Measurements from ENCODE around the gene VDAC1.
"Not testable (repeated sequence)": the region's sequence is repeated elsewhere in the genome, so short reads cannot be mapped to it uniquely, and the experiment has no call there.

The VDAC1 gene

DNA sequence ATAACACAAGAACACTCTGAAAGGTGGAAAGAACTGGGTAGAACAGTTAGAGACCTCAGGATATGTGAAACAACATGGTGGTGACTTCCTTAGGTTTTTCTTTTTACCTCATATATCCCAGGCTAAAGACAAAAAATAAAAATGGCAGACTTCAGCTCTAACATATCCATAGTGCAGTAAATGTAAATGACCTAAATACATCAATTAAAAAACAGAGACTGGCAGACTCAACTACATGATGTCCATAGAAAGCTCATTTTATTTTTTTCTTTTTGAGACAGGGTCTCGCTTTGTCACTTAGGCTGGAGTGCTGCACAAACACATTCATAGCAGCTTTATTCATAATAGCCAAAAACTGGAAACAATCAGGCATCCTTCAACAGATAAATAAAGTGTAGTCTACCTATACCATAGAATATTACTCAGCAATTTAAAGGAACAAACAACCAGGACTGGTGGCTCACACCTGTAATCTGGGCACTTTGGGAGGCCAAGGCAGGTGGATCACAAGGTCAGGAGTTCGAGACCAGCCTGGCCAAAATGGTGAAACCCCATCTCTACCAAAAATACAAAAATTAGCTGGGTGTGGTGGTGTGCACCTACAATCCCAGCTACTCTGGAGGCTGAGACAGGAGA, 41.2 kb downstream of the VDAC1 start:
- DNase-seq: no peak

DNA sequence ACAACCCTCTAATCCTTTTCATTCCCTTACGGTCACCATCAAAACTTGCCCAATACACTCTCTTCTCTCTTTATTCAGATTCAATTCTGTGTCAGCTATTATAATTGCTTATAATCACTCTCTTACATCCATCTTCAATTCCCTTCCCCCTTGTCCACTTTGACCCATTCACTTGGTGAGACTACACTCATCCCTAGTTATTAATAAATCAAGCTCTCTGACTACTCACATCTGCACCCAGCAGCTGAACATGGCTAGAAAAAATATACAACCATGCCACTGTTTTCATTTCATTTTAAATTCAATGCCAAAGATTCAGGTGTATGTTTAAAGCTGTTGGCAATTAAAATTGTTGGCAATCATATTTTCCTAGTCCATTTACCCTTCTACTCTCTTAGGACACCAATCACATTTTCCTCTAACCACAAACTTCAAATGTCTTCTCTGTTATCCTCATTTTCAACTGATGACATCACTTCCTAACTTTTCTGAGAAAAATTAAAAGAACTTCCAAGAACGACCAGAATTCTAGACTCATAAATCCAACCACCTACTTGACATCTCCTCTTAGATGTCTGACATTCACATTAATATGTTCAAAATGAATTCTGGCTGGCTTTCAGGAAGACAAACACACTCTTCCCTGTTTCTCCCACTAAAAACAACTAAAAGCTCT, 41.8 kb downstream of the VDAC1 start:
- no peak for DNase-seq

DNA sequence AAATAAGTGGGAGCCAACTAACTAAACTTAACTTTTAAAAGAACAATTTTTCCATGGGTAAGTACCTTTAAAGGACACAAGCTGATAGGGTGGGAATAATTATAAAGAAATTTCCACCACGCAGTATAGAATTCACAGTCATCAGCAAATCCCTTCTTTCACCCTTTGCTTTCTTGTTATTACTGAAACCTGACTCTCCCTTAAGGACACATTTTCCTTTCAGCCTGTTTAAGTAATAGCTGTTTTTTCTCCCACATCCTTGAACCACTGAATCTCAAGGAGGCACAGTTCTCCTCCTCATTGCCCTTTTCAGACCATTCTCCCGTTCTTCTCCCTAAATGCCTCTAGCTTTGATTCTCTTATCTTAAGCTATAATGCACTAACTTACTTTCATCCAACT, 42.6 kb downstream of the VDAC1 start:
- DNase-seq: no peak

DNA sequence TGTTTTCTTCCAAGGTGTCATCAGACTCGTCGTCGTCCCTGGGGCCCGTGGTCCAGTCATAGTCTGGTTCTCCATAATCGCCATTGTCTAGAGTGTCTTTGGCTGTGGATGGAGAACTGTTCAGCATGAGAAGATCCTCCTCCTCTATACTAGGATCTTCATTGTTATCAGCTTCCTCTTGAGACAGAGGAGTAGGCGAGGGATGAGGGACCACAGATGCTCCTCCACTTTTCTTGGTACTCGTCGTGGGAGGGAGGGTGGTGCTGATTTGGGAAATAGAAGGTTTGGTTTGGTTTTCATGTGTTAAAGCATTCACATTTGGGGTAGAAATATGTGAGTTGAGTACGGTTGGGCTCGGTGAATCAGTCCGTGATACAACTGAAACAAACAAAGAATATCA, 45.1 kb downstream of the VDAC1 start:
- no peak for DNase-seq

DNA sequence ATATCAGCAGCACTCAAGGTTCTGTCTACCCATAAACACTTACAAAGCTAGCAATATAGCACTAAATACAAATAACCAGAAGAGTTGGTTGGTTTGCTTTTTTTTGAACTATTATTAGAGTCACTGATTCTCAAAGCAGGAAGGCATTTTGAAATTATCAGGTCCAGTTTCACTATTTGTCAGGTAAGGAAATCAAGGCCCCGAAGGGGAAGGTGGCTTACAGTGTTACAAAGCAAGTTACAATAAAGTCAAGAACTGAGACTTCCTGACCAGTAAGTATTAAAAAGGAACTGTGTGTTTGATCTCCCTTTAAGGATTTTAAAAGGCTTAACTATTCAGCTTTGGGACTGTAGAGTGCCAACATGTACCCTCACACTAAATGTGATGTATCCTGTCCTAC, 47.2 kb downstream of the VDAC1 start:
- no peak for DNase-seq

DNA sequence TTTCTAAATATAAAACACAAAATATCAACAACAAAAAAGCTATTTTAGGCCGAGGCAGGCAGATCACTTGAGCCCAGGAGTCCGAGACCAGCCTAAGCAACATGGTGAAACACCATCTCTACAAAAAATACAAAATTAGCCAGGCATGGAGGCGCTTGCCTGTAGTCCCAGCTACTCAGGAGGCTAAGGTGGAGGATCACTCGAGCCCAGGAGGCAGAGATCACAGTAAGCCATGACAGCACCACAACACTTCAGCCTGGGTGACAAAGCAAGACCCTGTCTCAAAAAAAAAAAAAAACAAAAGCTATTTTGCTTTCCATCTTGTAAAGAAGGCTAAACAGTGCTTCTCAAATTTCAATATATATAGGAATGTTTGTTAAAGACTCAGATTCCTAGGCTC, 47.7 kb downstream of the VDAC1 start:
- no peak for DNase-seq

DNA sequence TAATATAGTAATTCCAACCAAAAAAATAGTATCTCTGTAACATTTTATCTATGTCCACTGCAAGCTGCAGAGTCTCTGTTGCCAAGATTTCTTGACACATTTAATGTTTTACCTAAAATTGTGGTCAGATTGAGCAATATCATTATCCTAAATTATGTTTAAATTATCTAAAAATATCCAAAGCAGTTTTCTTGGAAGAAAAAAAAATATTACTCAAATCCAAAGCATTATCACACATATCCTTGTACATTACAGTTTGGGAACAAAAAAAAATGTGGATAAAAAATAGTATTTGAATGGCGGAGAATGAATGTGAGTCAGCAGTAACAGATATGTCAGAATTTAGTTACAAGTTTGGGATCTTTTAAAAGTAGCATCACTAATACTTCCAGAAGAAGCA, 48.6 kb downstream of the VDAC1 start:
- not testable (repeated sequence) for DNase-seq

DNA sequence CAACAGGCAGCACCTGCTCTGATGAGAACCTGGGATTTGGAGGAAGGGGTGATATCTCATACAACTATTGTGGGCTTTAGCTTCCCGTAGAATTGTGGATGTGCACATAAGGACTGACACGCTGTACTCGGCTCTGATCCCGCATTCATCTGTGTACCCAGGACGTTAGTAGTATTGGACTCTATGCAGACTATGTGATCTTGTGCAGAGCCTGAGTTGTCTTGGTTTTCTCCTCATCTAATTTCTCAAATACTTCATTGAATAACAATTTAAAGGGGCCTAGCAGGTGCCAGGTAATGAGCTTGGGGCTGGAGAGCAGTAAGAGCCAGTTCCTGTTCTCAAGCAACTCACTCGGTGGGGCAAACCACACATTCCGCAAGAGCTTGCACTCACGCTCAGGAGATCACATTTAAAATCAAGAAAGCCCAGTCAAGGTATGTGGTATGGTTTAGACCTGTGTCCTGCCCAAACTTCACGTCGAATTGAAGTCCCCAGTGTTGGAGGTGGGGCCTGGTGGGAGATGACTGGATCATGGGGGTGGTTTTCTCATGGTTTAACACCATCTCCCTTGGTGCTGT, 51.1 kb downstream of the VDAC1 start:
- no peak for DNase-seq

DNA sequence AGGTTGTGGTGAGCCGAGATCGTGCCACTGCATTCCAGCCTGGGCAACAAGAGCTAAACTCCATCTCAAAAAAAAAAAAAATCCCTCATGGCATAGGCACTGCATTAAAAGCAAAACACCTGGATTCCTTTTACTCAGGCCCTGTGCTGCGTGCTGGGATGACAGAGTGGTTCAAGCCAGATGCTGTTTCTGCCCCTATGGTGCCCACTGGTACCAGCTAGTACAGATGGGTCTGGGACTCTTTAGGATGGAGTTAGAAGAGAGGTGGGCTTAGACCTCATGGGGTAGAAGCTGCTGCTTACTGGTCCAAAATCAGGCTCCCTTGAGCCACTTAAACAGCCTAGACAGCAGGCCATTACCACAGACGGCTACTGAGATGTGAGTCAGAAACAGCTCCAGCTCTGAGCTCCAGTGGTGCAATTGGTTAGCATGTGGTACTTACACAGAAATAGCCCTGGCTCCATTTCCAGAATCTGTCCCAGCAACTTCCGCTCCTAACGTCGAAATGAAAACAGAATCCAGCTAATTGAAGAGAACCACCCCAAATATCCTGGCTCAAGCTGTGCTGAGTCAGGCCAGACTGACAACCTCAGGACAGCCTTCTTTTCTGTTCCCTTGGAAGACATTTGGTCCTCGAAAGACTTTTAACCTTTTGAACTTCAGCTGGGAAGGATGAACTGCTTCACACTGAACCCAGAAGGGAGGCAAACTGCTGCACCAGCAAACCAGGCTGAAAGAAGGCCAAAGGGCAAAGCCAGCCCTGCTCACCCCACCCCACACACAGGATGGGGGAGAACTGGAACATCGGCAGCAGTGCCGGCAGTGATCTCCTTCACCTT, 51.8 kb downstream of the VDAC1 start:
- no peak for DNase-seq

DNA sequence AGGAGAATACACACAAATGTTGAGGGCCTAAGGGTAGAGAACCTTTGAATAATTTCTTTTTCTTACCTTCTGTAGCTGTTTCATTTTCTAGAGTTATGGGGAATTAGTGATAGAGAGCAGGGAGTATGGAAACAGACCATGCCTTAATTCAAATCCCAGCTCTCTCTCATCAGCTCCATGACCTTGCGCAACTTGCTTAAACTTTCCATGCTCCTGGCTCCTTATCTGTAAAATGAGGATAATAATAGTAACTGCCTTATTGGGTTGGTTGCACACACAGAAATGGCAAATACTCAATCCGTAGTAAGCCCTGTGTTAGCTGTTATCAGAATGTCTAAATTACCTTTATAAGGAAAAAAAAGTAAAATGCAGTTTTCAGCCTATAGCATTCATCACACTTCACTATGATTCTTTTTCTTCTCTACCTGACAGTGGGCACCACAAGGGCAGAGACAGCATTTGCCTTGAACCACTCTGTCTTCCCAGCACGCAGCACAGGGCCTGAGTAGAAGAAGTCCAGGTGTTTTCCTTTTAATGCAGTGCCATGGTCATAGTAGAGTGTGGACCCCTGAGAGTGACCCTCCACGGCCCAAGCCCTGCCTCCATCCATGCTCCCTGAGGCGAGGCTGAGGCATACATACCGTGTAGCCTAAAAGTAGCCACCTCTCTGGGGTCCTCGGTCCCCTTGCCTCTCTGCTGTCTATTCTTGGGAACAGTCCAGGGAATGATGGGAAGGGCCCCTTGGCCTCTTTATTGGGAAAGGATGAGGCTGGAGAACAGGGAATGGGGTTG, 53.8 kb downstream of the VDAC1 start:
- DNase-seq: no peak

DNA sequence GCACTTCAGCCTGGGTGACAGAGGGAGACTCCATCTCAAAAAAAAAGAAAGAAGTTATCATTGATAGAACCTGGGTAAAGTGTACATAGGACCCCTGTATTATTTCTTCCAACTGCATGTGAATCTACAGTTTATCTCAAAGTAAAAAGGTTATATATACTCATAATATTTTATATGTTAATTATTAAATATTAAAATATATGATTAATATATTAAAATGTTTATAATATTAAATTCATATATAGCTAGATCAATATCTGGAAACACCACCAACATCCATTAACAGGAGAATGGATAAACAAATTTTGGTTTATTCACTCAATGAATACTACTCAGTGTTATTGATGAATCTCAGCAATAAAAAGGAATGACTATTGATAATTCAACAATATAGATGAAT, 56.1 kb downstream of the VDAC1 start:
- DNase-seq: no peak

DNA sequence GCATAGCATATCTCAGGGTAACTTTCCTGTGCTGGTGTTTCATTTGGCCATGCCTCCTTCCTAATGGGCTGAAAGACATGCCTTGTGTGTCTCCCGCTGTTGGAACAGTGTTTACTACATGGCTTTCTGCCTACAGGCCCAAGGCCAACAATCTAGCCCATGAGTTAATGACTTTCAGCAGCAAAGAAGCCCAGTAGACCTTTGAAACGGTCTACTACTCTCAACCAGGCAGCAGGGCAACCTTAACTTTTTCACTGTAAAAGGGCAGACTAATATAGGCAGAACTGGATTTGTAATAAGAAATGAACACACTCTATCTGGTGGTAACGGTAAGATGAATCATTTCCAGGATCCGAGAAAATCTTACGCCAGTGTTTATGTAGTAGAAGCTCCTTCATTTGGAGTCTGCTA, 57.3 kb downstream of the VDAC1 start:
- no peak for DNase-seq

DNA sequence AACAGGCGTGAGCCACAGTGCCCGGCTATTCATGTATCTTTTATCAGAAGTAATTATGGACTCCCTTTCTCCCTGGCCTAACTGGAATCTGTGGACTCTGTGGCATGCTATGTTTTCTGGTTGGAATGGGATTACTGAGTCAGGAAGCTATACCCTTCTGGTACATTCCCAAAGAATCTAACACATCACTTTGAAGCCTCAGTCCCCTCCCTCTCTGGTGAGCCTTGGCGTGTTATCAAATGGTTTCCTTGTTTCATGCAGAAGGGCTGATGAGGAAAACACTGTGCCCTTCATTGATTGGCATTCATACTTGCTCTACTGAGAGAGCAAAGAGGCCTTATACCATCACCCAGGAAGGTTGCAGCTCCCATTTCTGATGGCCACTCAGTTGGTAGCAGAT, 59.2 kb downstream of the VDAC1 start:
- no peak for DNase-seq

DNA sequence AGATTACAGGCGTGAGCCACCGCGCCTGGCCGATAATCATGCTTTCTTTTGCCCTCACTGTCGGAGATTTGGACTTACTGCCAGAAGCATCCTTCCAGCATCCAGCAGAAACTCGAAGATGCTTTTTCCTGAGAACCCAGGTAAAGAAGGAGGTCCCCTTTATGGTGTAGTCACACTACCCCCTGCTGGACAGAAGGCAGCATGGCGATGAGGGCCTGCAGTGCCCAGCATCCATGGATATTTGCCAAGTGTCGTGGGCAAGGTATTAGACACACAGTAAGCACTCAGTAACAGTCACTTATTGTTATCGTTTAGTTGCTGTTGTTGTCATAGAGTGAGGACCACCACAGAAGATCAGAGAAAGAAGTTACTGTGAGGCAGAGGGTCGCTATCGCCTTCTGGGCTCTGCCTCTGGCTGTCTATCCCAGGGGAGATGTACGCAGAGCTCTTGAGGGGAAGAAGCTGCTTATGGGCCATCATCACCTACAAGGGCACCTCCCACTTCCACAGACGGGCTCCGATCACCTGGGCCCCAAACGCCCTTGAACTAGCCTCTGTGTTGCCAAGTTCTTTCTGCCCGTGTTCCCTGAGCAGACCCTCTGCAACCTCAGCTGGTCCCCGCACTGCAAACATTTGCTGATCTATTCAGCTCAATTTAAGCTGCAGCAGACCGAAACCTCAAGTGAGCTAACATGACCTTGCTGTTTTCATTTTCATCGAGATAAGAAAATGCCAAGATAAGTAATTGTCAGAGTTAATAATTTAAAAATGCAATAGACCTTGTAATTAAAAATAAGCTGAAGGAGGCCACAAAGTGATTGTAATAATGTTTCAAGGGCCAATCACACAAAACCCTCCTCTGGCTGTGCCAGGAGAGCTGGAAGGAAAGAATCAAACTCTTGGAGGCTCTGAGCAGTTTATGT, 60.3 kb downstream of the VDAC1 start:
- peak; percentile 28 to 67 for DNase-seq

DNA sequence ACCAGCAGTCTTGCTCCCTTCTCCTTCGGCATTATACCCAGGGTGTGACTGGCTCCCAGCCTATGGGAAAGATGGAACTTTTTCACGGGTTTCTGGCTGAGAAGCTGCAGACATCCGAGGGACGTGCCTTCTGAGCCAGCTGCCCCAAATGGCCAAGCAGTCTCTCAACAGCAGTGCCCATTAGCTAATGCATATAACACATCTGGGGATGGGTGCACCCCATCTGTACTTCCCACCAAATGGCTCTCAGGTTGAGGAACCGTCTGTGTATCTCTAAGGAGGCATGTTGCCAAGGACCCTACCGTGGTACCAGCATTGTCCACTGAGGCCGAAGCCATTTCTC, 61.3 kb downstream of the VDAC1 start:
- no peak for DNase-seq

DNA sequence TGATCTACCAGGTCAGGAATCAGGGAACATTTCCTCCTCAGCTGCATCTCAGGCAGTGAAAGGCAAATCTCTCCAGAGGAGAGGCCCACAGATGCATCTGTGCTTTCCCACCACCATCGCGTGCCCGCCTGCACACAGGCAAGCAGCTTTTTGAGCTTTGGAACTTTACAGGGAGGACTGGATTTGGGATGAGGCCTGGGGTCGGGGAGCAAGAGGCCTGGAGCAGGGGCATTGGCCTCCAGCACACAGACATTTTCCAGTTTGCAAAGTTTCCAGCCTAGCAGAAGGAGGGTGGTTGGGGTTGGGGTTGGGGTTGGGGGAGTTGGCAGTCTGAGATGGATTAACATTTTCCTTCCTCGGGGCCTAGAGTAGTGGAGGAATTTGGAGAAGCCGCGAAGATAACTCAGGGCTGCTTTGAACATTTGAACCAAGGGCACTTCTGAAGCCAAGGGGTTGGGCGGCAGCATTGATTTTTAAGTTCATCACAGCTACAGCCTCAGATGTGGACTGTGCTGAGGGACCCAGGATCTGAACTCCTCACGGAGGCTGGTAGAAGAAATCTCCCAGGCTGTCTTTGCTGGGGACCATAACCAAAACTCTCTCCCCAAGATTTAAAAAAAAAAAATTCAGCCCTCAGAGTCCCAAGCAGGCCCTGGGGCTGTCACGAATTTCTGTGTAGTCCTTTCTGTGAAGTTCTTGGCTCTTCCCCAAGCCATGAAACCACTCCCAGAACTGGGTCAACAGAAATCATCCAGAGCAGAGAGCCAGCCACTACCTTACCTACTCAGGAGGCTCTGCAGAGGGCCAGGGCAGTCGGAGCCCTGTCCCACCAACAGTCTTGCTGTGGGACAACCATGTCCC, 61.9 kb downstream of the VDAC1 start:
- DNase-seq: no peak

DNA sequence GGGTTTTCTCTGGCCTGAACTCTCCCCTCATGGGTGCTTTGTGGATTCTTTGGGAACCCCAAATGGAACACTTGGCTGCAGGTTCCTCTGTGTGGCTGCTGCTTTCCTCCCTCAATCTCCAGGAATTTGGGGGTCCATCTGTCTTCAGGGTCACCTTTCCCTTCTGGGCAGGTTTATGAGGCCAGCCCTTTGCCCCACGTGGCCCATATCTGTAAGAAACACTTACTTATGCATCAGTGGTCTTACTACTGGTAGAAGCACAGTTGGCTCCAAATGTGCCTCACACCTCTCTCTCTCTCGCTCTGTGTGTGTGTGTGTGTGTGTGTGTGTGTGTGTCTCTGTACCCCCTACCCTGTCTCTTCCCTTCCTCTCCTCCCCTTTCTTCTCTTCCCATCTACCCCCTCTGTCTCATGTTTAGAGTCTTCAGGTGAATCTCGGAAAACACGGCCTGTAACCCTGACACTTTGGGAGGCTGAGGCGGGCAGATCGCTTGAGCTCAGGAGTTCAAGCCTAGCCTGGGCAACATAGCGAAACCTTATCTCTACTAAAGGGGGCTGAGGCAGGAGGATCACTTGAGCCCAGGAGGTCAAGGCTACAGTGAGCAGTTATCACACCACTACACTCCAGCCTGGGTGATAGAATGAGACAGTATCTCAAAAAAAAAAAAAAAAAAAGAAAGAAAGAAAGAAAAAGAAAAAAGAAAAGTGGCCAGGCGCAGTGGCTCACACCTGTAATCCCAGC, 63.1 kb downstream of the VDAC1 start:
- no peak for DNase-seq

DNA sequence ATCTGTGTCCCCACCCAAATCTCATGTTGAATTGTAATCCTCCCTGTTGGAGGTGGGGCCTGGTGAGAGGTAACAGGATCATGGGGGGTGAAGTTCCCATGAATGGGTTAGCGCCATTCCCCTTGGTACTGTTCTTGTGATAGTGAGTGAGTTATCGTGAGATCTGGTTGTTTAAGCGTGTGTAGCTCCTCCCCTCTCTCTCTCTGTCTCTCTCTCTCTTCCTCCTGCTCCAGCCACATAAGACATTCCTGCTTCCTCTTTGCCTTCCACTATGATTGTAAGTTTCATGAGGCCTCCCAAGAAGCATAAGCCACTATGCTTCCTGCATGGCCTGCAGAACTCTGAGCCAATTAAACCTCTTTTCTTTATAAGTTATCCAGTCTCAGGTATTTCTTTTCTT, 65.1 kb downstream of the VDAC1 start:
- no peak for DNase-seq

DNA sequence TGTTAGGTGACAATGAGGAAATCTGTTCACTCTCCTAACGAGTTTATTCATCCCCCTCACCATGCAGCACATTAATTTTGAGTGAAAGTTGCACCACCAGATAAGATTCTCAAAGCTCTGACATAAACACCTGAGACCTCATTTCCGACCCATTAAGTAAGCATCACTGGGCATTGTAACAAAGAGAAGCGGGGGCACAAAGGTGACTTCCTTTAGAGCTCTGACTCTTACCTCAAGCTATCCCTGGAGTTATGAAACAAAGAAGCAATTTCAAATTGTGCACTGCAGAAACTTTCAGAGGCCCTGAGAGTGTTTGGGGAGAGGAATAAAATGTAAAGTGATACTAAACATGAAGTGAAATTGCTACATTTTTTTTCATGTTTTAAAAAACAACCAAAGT, 65.8 kb downstream of the VDAC1 start:
- DNase-seq: no peak

Data from NCI-H187 (cell line).